Activated effector memory CD4-positive, alpha-beta T cell treated with anti-CD3 and anti-CD28 coated beads, Interleukin-2, amount 50 U/mL, for 16 hours (primary cell): ENCODE data around the gene ST6GAL1.

Experiments used
- DNase-seq: peaks from one replicate; pipeline ENCODE4 v3.0.0-alpha.2; 2020

ST6GAL1 gene

GRCh38 chr3:186917512-186918312, 12.6 kb upstream of the ST6GAL1 start:
- DNase-seq: no peak

DNA sequence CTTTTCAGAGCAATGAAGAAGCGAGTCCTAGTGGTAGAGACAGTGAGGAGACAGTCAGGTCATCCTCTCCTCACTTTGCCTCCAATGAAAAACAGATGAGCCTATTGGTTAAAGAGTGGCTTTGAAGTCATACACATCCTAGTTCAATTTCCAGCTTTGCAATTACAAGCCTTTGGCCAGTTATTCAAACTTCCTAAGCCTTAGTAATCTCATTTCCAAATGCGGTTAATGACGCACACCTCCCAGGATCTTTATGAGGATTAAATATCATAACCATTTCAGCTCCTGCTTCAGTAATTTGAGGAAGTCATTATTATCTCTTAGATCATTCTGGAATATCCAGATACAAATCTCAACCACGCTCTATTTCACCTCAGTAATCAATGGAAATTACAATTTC, 10.0 kb upstream of the ST6GAL1 start:
- no peak for DNase-seq

- DNase-seq: no peak
Observed at GRCh38 chr3:186920796-186921195, 9.5 kb upstream of the ST6GAL1 start.

DNA sequence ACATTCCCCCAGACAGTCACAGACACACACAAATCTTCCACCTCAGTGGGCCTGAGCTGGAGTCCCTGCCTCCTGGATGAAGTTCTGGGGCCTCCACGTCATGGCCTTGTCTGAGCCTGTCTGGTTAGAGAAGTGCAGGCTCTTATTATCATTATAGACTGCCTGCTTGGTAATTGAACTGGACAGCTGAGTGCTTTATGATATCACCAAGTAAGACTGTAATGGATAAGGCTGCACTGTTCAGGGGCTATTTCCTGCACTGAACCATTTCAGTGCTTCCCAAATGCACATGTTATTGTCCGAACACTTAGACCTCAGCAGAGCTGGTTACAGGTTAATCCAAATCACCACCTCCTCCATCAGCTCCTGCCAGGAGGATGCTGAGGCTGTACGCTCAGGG, 8.7 kb upstream of the ST6GAL1 start:
- no peak for DNase-seq

DNA sequence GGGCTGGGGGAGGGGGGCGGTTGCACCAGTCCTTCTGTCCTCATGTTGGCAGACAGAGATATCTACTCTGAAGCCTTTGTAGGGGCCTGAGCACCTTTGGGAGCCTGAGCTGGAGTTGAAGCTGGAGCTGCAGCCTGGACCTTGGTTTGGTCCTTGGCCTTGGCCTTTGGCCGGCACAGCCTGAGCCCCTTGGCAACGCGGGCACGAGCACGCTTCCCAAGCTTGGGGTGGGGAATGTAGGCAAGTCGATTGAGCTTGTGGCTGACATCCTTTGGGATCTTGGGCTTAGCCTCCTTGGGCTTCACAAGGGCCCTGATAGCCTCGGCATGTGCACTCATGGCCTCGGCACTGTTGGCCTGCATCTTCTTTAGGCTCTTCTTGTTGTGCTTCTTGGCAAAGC, 8.1 kb upstream of the ST6GAL1 start:
- DNase-seq: no peak

GRCh38 chr3:186922790-186923189, 7.5 kb upstream of the ST6GAL1 start:
- DNase-seq: no peak

DNA sequence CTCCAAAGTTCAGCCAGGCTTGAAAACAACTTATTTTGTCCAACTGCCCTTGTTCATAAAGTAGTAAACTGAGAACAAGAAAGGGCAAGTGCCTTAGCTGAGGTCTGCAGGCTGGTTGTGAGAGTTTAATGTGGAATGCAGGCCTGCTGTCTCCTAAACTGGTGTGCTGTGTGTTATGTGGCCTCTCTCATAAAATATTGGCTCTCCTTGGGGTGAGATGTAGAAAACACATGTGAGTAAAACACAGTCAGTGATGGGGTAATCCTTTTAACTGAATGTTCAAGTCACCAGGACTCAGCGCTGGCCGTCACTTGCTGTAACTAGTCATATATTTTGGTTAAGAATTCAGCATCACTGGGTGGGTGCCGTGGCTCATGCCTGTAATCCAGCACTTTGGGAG, 7.1 kb upstream of the ST6GAL1 start:
- no peak for DNase-seq

GRCh38 chr3:186925826-186926225, 4.5 kb upstream of the ST6GAL1 start:
- DNase-seq: no peak

GRCh38 chr3:186929186-186929585, 1.1 kb upstream of the ST6GAL1 start:
- DNase-seq: no peak

DNA sequence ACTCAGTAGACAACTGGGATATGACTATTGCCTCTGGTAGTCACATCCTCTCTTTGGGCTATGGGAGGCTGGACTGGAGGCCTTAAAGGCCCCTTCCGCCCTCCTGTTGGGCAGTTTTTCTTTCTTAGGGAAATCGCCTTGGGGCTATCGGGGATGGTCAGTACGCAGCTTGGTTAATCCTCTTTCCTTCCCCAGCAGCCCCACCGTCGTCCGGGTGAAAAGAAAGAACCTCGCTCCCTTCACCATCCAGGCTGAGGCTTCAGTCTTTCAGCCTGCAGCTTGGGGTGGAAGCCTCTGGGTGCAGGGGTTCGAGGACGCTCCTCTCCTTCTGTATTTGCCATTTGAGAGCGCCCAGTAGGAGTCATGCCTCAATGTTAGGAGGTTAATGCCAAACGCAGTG, 641 bp upstream of the ST6GAL1 start:
- DNase-seq: no peak

- DNase-seq: peak; percentile 88
Observed at GRCh38 chr3:186930641-186931531, 560 bp downstream of the ST6GAL1 start.

DNA sequence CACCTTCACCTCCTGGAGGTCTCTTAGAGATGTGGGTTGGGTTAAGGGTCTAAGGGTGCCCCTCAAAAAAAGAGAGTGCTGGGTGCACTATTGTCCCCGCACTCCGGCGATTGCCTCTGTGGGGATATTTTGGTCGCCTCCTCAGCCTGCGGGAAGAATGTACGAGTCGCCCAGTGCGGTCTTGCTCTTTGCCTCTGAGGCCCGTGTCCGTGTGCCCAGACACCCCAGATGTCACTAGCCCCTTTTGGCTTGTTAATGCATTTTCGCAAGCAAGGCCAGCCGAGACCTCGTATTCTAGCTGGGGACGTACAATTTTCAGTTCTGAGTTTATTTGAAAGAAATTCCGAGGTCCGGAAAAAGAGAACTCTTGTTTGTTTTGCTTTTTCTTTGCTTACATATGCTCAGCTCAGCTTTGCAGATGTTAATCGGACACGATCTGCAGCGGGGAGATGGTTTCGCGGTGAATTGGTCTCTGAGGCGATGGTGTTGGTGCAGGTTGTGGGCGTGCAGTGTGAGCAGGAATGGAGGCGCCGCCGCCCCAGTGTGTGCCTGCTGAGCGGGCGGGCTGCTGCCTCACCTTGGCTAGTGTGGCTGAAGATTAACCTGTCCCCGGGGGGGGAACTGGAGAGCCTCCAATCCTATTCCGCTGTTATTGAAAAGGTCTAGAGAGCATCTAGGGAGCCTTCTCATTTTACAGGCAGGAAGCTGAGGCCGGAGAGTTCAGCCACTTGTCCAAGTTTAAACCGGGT, 1.4 kb downstream of the ST6GAL1 start:
- peak; percentile 90 for DNase-seq

DNA sequence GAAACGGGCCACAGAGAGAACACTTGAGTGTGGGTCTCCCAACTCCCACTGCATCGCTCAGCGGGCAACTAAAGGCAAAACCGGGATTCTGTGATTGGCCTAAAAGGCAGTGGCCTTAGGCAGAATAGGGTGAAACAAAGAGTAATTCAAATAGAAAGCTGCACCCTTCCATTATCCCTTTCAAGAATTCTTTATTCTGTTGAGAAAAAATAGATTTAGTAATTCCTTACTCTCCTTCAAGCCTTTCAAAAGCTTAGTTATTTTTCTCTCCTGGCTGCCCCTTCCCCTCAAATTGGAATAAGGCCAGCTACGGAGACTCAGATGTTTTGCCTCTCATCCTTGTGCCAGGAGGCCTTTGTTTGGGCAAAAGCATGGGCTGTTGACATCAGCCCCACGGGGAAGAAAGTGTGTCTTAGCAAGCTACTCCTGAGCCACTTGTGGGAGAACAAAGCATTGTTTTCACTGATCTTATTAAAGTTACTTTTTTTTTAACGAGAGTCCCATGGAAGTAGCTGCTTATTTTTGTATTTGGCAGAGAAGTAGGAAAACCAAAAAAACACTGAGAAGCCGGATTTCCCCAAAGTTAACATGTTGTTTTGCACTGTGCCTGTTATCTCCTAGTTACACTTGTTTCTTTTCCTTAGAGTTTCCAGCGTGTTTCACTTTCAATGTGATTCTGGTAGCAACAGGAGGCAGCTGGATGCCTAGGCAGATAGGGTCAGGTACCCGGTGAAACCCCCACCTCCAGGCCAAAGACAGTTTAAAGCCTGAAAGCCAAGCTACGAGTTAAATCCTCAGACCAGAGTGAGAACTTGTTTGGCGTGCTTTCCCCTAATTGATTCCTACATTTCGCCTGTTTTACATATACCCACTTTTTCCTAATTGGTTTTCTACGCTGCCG, 2.2 kb downstream of the ST6GAL1 start:
- DNase-seq: no peak

DNA sequence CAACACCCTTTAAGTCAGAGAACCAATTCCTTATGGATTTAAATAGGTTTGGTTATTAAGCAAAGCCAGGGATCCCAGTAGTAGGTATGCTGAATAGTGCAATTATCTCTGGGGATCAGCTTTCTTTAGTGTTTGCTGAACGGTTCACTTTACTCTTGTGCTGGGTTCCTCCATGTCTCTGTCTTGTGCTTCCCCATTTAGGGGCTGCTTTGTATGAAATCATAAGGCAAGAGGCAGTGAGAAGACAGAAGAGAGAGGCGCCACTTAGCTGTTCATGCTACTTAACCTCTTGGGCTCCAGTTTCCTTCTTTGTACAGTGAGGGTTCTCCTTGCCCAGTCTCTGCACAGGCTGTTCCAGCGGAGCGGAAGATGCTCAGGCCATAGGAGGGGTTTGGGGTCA, 3.5 kb downstream of the ST6GAL1 start:
- DNase-seq: no peak

- DNase-seq: no peak
Observed at GRCh38 chr3:186935133-186935532, 4.8 kb downstream of the ST6GAL1 start.

DNA sequence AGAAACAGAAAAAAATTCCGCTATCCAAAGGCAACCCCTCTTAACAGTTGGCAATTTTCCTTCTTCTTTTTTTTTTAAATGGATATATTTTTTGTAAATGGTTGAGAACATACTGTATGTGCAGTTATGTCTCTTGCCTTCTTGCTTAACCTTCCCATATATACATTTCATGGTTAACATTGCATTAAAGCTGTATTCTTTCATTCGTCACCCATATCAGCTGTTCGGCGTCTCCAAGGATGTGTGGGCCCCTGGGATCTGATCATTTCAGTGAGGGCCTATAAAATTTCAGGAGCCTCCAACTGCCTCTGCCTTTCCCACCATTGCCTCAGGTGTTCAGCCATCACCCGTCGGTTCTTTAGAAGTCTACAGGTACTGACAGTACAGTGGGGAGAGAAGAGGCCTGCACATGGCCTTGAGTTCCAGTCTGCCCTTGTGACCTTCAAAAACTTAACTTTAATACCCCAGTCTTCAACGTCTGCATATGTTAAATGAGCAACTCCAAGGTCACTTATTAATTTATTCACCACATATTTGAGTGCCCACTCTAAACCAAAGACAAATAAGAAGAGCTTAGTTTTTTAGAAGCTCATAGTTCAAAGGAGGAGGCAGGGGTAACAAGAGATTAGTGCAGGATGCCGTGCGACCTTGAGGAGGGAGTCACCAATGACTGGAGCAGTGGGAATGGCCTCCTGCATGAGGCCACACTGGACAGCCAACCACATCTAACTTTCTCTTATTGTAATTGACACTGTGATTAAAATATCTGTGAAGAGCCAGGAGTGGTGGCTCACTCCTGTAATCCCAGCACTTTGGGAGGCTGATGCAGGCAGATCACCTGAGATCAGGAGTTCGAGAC, 6.9 kb downstream of the ST6GAL1 start:
- no peak for DNase-seq

DNA sequence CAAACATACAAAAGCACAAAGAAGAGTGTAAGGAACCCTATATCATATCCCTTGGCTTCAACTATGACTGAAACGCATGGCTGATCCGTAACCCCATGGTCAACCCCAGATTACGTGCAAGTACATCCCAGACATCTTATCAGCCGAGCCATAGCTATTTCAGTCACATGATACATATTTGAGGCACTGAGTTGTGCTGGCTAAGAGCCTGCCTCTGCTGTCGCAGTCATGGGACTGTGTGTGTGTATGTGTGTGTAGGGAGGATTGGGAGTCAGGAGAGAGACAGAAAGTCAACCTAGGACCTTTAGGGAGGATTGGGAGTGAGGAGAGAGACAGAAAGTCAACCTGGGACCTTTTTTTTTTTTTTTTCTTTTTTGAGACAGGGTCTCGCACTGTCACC, 8.4 kb downstream of the ST6GAL1 start:
- no peak for DNase-seq

DNA sequence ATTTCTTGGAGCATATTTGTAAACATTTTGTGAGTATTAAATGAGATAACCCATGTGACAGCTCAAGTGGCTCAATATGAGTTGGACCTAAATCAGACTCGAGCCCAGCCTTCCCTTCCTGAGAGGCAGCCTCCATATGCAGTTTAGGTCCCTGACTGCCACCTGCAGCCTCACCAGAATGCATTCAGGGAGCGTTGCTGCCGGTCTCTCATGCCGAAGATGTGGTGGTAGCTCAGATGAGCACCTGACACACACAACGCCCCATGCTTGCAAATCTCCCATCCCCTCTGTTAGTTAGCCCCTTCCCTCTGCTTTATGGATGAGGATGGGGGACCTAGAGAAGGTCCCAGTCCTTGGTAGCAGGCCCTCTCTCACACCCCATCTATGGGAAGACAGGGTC, 9.2 kb downstream of the ST6GAL1 start:
- no peak for DNase-seq

- no peak for DNase-seq
Observed at GRCh38 chr3:186940967-186941366, 10.6 kb downstream of the ST6GAL1 start.

DNA sequence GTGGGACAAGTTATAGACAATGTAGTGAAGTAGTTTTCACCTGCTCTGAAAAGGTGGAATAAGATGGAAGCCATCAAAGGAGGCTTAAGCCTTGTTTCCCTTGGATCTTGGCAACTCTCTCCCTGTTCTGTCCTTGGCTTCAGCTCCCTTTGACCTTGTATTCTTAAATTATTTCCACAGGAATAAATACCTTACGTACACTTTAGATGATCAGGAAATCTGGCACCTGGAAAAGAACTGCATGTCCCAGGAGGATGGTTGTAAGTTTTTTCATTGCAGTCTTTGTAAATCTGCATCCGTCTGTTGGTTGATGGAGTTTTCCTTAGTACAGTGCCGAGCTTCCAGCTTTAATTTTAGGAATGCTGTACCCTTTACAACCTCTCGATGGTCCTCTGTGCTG, 11.8 kb downstream of the ST6GAL1 start:
- DNase-seq: no peak

- DNase-seq: no peak
Observed at GRCh38 chr3:186945255-186945823, 15.0 kb downstream of the ST6GAL1 start.
